Skeletal muscle satellite cell (primary cell): ENCODE results near the gene CDK1. TPM values are rescaled to one million over a fixed set of nuclear protein-coding genes. Genes with fewer than 3 reads are reported as not detected.

Experiments
- H3K27me3 ChIP-seq: 2 replicates; pipeline ENCODE4 v1.7.0; 2013; ENCODE audit warnings: low read length; ENCODE audit not compliant: control insufficient read depth, insufficient read depth
- H3K36me3 ChIP-seq: 2 replicates; pipeline ENCODE4 v1.7.0; 2013; ENCODE audit warnings: mild to moderate bottlenecking, control low read depth, low read length; ENCODE audit not compliant: insufficient read depth
- H3K4me1 ChIP-seq: 2 replicates; pipeline ENCODE4 v1.7.0; 2013; ENCODE audit warnings: low read length; ENCODE audit not compliant: control insufficient read depth, insufficient read depth
- H3K4me2 ChIP-seq: 2 replicates; pipeline ENCODE4 v1.7.0; 2013; ENCODE audit warnings: mild to moderate bottlenecking, low read length
- H3K4me3 ChIP-seq: 2 replicates; pipeline ENCODE4 v1.7.0; 2013; ENCODE audit warnings: low read length
- H3K9ac ChIP-seq: 2 replicates; pipeline ENCODE4 v1.7.0; 2013; ENCODE audit warnings: mild to moderate bottlenecking, low read depth, low read length, moderate library complexity
- H3K9me3 ChIP-seq: replicated peaks from 2 replicates; pipeline ENCODE4 v1.7.0; 2013; ENCODE audit warnings: mild to moderate bottlenecking, control low read depth, low read length
- total RNA-seq: library from RNA; depleted of rRNA; stranded (reverse); fragments of >200 nt; gene quantifications from 2 replicates; pipeline ENCODE4 v1.2.3, GENCODE V29; 2012; rRNA removed

The CDK1 gene
- total RNA-seq = 29.7 and 31.7 TPM in 2 replicates

- Histone ChIP-seq H3K9me3 (no peaks in the 10 kb centered on the region), H3K4me2 (peak within 1 kb of the TSS; percentile 95), H3K36me3 (no peaks in the 10 kb centered on the region), H3K27me3 (no peaks in the 10 kb centered on the region), H3K4me3 (peak within 1 kb of the TSS; percentile 87), H3K9ac (peak within 1 kb of the TSS; percentile 82), H3K4me1 (peaks cover 33% of the 10 kb centered on the region)
Observed at GRCh38 chr10:60778214-60778970, at the start of gene CDK1. Gene CDK1 (plus strand): TSS chr10:60778478. CDS start chr10:60780166, 1,688 bp downstream.

GRCh38 chr10:60729106-60729505 is 49.2 kb upstream of the CDK1 start:
- Histone ChIP-seq H3K4me3 (no peak overlapping the region), H3K9ac (no peak overlapping the region), H3K36me3 (no peaks in the 10 kb centered on the region), H3K4me2 (no peak overlapping the region), H3K4me1 (peaks cover 5% of the 10 kb centered on the region), H3K27me3 (peaks cover 13% of the 10 kb centered on the region), H3K9me3 (no peaks in the 10 kb centered on the region)

- Histone ChIP-seq H3K9ac (no peak overlapping the region), H3K27me3 (peaks cover 34% of the 10 kb centered on the region), H3K4me3 (no peak overlapping the region)
Observed at GRCh38 chr10:60731134-60731885, 47.0 kb upstream of the CDK1 start.

GRCh38 chr10:60732198-60732806 is 46.0 kb upstream of the CDK1 start:
- Histone ChIP-seq H3K27me3 (peaks cover 38% of the 10 kb centered on the region), H3K4me2 (peak overlapping the region; percentile 91), H3K36me3 (no peaks in the 10 kb centered on the region), H3K9me3 (no peaks in the 10 kb centered on the region), H3K9ac (peak overlapping the region; percentile 51), H3K4me1 (peaks cover 5% of the 10 kb centered on the region), H3K4me3 (peak overlapping the region; percentile 72)

More at GRCh38 chr10:60731134-60731885, 47.0 kb upstream of the CDK1 start:
- H3K4me2 ChIP-seq = no peak overlapping the region
- no peaks in the 10 kb centered on the region for H3K9me3 ChIP-seq
- no peaks in the 10 kb centered on the region for H3K36me3 ChIP-seq
- H3K4me1 ChIP-seq = peaks cover 5% of the 10 kb centered on the region

GRCh38 chr10:60732807-60733516 is 45.3 kb upstream of the CDK1 start:
- Histone ChIP-seq H3K4me1 (peaks cover 5% of the 10 kb centered on the region), H3K4me2 (peak overlapping the region; percentile 91), H3K27me3 (peaks cover 38% of the 10 kb centered on the region), H3K9ac (peak overlapping the region; percentile 51), H3K36me3 (no peaks in the 10 kb centered on the region), H3K9me3 (no peaks in the 10 kb centered on the region), H3K4me3 (peak overlapping the region; percentile 72)

GRCh38 chr10:60733517-60733822 is 44.8 kb upstream of the CDK1 start:
- H3K4me2 ChIP-seq = peak overlapping the region; percentile 91
- H3K9ac ChIP-seq = peak overlapping the region; percentile 51
- peaks cover 38% of the 10 kb centered on the region for H3K27me3 ChIP-seq
- peak overlapping the region; percentile 72 for H3K4me3 ChIP-seq
- peaks cover 5% of the 10 kb centered on the region for H3K4me1 ChIP-seq
- H3K36me3 ChIP-seq = no peaks in the 10 kb centered on the region
- H3K9me3 ChIP-seq = no peaks in the 10 kb centered on the region

GRCh38 chr10:60733826-60734225 is 44.5 kb upstream of the CDK1 start:
- H3K9ac ChIP-seq = no peak overlapping the region
- H3K27me3 ChIP-seq = peaks cover 38% of the 10 kb centered on the region
- peak overlapping the region; percentile 91 for H3K4me2 ChIP-seq
- H3K4me1 ChIP-seq = peaks cover 5% of the 10 kb centered on the region
- H3K9me3 ChIP-seq = no peaks in the 10 kb centered on the region
- no peaks in the 10 kb centered on the region for H3K36me3 ChIP-seq
- H3K4me3 ChIP-seq = peak overlapping the region; percentile 72

GRCh38 chr10:60734226-60734625 is 44.1 kb upstream of the CDK1 start:
- Histone ChIP-seq H3K4me1 (peaks cover 9% of the 10 kb centered on the region), H3K36me3 (no peaks in the 10 kb centered on the region), H3K9ac (no peak overlapping the region), H3K27me3 (peaks cover 38% of the 10 kb centered on the region), H3K9me3 (no peaks in the 10 kb centered on the region), H3K4me3 (no peak overlapping the region), H3K4me2 (no peak overlapping the region)

GRCh38 chr10:60735244-60735643 is 43.0 kb upstream of the CDK1 start:
- H3K4me2 ChIP-seq = no peak overlapping the region
- H3K9ac ChIP-seq = no peak overlapping the region
- peaks cover 38% of the 10 kb centered on the region for H3K27me3 ChIP-seq
- H3K4me3 ChIP-seq = no peak overlapping the region
- peaks cover 16% of the 10 kb centered on the region for H3K4me1 ChIP-seq
- H3K36me3 ChIP-seq = no peaks in the 10 kb centered on the region
- no peaks in the 10 kb centered on the region for H3K9me3 ChIP-seq

- no peak overlapping the region for H3K4me2 ChIP-seq
- H3K27me3 ChIP-seq = peaks cover 35% of the 10 kb centered on the region
- H3K4me1 ChIP-seq = peaks cover 19% of the 10 kb centered on the region
- no peaks in the 10 kb centered on the region for H3K36me3 ChIP-seq
- H3K9me3 ChIP-seq = no peaks in the 10 kb centered on the region
- no peak overlapping the region for H3K9ac ChIP-seq
- H3K4me3 ChIP-seq = no peak overlapping the region
Observed at GRCh38 chr10:60737242-60737641, 41.0 kb upstream of the CDK1 start.

- H3K4me2 ChIP-seq = no peak overlapping the region
- H3K9ac ChIP-seq = no peak overlapping the region
- H3K27me3 ChIP-seq = peaks cover 20% of the 10 kb centered on the region
- H3K4me3 ChIP-seq = no peak overlapping the region
- H3K36me3 ChIP-seq = no peaks in the 10 kb centered on the region
- no peaks in the 10 kb centered on the region for H3K9me3 ChIP-seq
- H3K4me1 ChIP-seq = peaks cover 14% of the 10 kb centered on the region
Observed at GRCh38 chr10:60739558-60739957, 38.7 kb upstream of the CDK1 start.
